Measurements from ENCODE around the gene ERC2. TPM values are rescaled to one million over a fixed set of nuclear protein-coding genes. Genes with fewer than 3 reads are reported as not detected.

ERC2 gene
- total RNA-seq, 1 donor from 2014 or later = 0.99 TPM

DNA sequence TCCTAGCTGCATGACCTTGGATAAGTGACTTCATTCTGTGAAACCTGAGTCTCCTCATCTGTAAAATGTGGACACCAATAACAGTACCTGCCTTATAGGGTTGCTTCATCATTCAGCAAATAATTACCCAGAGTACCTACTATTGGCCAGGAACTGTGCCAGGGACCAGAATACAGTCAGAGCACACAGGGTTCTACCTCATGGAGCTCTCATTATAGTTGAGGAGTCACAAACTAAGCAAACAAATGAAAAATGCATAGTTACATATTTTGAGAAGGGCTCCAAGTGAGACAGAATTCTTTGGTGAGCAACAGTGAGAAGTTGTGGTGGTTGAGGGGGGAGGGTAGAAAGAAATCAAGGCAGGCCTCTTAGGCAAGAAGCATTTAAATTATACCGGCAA lies 672.5 kb downstream of the ERC2 start:
- TF ChIP-seq, protein P1, sequence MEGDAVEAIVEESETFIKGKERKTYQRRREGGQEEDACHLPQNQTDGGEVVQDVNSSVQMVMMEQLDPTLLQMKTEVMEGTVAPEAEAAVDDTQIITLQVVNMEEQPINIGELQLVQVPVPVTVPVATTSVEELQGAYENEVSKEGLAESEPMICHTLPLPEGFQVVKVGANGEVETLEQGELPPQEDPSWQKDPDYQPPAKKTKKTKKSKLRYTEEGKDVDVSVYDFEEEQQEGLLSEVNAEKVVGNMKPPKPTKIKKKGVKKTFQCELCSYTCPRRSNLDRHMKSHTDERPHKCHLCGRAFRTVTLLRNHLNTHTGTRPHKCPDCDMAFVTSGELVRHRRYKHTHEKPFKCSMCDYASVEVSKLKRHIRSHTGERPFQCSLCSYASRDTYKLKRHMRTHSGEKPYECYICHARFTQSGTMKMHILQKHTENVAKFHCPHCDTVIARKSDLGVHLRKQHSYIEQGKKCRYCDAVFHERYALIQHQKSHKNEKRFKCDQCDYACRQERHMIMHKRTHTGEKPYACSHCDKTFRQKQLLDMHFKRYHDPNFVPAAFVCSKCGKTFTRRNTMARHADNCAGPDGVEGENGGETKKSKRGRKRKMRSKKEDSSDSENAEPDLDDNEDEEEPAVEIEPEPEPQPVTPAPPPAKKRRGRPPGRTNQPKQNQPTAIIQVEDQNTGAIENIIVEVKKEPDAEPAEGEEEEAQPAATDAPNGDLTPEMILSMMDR (IDR thresholded peaks at IDR 0.05; ENCODE audit: borderline replicate concordance) = no peak
- Histone ChIP-seq H3K9me3 (replicated peaks) (no peaks in the 10 kb centered on the region), H3K27ac (replicated peaks) (no peak overlapping the region), H3K27me3 (ENCODE audit: low read depth) (peaks cover 4% of the 10 kb centered on the region), H3K4me3 (no peak overlapping the region), H3K36me3 (no peaks in the 10 kb centered on the region), H3K4me1 (no peaks in the 10 kb centered on the region)
- DNase-seq = no peak
- intact Hi-C loops (cut with micrococcal nuclease) = no loop called here

DNA sequence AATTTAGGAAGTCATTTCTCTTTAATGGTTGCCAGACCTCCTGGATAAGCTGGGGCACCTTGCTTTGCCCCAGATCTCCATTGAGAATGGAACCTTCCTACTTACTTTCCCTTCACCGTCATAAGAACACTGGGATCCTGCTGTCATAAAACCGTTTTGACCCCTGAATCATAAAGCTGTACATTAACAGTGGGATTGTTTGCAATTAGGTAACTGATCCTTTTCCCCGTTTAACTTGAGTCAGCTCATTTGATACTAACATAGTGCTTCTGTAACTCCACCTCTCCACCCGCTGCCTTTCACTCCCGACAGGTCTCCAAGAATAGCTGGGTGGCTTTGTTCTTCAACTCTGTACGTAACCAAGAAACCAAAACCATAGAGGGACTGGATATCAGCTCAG lies 673.0 kb downstream of the ERC2 start:
- Histone ChIP-seq H3K27me3 (ENCODE audit: low read depth) (no peaks in the 10 kb centered on the region), H3K9me3 (replicated peaks) (no peaks in the 10 kb centered on the region), H3K27ac (replicated peaks) (no peak overlapping the region), H3K4me1 (no peaks in the 10 kb centered on the region), H3K36me3 (no peaks in the 10 kb centered on the region), H3K4me3 (no peak overlapping the region)
- no peak for DNase-seq
- intact Hi-C loops (cut with micrococcal nuclease) = no loop called here
- TF ChIP-seq, protein P1 (IDR thresholded peaks at IDR 0.05; ENCODE audit: borderline replicate concordance) = no peak

- intact Hi-C loops (cut with micrococcal nuclease) = no loop called here
- Histone ChIP-seq H3K27me3 (ENCODE audit: low read depth) (no peaks in the 10 kb centered on the region), H3K9me3 (replicated peaks) (no peaks in the 10 kb centered on the region), H3K4me1 (no peaks in the 10 kb centered on the region), H3K4me3 (no peak overlapping the region), H3K27ac (replicated peaks) (no peak overlapping the region), H3K36me3 (no peaks in the 10 kb centered on the region)
- DNase-seq = no peak
- TF ChIP-seq, protein P1 (IDR thresholded peaks at IDR 0.05; ENCODE audit: borderline replicate concordance) = no peak
These were observed 675.5 kb downstream of the ERC2 start for GRCh38 chr3:55792742-55793141.

DNA sequence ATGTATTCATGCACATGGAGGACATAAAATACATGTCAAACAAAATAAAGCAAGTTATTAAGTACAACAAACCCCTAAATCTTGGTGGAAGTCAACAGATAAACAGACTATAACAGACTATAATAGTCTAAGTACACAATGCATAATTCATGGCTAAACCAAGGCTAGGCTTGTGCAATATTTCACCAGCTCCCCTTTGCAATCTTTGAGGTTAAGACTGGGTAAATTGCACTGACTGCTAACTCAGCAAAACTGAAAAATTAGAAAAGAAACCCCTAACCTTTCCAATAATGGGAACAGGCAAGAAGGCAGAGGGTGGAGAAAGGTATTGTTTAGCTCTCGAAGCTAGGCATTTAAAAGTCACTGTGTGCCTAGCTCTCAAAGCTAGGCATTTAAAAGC lies 676.3 kb downstream of the ERC2 start:
- Histone ChIP-seq H3K4me1 (no peaks in the 10 kb centered on the region), H3K9me3 (replicated peaks) (no peaks in the 10 kb centered on the region), H3K36me3 (no peaks in the 10 kb centered on the region), H3K4me3 (no peak overlapping the region), H3K27me3 (ENCODE audit: low read depth) (no peaks in the 10 kb centered on the region), H3K27ac (replicated peaks) (no peak overlapping the region)
- TF ChIP-seq, protein P1 (IDR thresholded peaks at IDR 0.05; ENCODE audit: borderline replicate concordance) = no peak
- no peak for DNase-seq
- intact Hi-C loops (cut with micrococcal nuclease) = no loop called here

- Histone ChIP-seq H3K4me1 (no peaks in the 10 kb centered on the region), H3K4me3 (no peak overlapping the region), H3K27me3 (ENCODE audit: low read depth) (no peaks in the 10 kb centered on the region), H3K27ac (replicated peaks) (no peak overlapping the region), H3K9me3 (replicated peaks) (no peaks in the 10 kb centered on the region), H3K36me3 (no peaks in the 10 kb centered on the region)
- intact Hi-C loops (cut with micrococcal nuclease) = no loop called here
- TF ChIP-seq, protein P1 (IDR thresholded peaks at IDR 0.05; ENCODE audit: borderline replicate concordance) = no peak
- no peak for DNase-seq
These were observed 677.5 kb downstream of the ERC2 start for GRCh38 chr3:55790596-55791350.
